GM18870 (cell line): ENCODE measurements around the gene BNC2.

Experiments
- ATAC-seq: cut with Tn5 transposase; IDR thresholded peaks from one replicate; pipeline ENCODE4 v1.9.1; 2021; ENCODE audit warnings: moderate library complexity; ENCODE audit not compliant: unreplicated experiment

Gene BNC2

DNA sequence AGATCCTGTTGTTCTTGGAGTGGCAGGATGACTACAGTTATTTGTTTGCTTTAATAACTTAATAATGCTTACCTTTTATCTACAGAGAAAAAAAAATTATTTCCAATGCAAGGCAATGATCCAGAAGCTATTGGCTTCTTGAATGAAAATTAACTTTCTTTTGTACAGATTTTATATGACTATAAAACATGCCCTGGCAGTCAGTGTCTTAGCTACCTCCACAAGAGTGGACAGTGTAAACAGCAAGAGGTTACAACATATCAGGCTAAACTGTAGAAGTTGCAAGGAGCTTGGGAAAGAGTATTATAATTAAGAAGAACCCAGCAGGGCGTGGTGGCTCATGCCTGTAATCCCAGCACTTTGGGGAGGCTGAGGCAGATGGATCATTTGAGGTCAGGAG is 49.1 kb downstream of the BNC2 start:
- ATAC-seq: no peak

DNA sequence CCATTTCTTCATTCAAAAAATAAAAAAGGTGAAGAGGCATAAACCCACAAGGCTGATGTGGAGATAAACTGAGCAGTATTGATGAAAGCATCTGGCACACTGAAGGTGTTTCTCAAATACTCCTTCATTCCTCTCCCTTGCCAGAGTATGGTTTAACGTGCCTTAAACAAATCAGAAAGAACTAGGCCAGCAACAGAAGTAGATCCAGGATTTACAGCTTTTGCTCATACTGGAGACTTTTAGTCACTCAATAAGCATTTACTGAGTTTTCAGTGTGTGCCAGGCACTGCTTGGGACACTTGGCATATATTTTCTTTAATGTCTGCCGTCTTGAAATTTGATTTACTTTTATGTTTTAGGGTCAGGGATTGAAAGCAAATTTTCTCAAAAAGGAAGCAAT is 53.0 kb downstream of the BNC2 start:
- ATAC-seq: no peak

DNA sequence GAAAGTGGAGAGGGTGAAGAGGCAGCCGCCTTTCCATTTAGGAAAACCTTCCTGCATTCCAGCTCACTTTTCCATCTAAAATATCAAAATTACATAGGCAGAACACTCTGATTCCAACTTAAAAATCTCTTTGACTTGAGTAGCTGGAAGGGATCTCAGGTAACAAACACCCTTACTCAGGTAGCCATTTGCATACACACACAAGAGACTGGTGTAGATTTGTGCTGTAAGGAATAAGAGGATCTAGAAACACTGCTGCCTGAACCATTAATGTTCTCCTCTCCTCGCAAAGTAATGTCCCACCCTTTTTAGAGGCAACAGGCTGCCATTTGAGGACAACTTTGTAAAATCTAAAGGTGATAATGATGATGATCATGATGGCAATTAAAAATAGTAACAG is 53.5 kb downstream of the BNC2 start:
- ATAC-seq: no peak

DNA sequence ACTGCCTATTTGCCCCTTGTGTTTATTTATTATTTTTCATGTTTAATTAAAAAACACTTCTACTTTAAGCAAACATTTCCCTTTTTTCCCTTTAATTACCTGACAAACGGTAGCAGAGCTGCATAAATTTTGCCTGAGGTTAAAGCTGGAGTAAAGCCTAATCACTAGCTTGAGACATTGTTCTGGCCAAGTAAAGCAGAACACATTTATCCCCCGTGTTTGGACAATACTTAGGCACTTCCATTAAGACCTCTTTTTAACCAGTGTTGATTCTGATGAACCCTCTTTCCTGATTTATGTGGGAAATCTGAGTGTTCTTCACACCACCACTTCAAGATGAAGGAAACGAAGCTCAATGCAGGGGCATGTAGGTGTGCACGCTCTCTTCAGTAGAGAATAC is 54.5 kb downstream of the BNC2 start:
- no peak for ATAC-seq

DNA sequence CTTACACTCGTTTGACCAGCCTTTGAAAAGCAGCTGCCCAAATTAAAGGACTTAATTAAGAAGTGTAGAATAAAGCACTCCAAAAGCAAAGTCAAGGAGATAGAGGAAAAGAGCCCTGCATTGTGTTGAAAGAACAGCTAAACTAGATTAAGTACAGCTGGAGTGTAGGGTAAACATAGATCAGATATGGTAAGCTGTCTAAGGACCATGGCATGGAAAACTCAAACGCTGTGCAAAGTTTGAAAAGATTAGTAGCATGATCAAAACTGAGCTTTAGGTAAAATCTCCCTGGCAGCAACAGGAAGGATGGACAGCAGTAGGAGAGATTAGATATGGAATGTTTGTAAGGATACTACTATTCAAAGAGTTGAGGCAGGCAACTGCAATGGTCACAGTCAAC is 55.4 kb downstream of the BNC2 start:
- no peak for ATAC-seq

DNA sequence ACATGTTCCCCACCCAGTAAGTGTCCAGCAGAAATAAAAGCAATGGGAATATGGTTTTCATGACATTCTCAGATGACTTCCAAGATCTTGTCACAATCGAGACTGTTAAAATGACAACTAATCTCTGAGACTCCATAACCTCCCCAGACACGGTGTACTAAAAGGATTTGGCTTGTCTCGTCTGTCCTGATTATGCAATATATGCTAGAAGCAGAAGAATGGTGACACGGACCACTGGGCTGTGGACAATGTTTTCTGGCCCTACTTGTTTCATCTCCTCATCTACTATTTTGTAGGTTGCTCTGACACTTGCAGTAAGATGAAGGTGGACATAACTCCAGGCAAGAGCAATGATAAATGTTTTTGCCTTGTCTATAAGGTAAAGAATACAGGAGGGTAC is 56.6 kb downstream of the BNC2 start:
- no peak for ATAC-seq

DNA sequence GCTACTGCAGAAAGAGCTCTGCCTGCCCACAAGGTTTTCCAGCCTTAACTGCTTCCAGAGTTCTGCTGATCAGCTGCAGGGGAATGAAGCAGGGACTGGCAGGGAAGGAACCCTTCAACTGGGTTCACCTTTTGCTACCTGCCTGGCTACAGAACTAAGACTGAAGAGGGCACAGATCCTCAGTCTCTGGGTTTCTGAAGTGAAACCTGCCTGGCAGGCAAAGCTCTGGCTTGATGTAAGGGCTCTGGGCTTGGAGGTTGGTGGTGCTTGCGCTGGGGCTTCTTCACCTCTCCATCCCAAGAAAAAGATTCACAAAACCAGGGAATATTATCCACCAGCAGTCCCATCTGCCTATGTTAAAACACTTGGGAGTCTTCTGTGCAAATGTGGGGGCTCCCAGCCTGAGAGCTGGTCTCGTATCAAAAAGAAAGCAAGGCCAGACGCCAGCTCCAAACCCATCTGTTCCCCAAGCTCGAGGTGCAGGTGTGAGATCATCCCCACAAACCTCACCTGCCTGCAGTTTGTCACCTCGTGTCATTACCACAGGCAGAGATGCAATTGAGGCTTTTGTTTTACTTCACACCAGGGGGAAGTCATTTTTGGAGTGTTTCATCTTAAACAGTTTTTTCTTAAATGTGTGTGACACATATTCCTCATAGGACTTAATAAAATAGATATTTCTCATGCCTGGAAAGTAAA is 58.3 kb downstream of the BNC2 start:
- ATAC-seq: no peak

DNA sequence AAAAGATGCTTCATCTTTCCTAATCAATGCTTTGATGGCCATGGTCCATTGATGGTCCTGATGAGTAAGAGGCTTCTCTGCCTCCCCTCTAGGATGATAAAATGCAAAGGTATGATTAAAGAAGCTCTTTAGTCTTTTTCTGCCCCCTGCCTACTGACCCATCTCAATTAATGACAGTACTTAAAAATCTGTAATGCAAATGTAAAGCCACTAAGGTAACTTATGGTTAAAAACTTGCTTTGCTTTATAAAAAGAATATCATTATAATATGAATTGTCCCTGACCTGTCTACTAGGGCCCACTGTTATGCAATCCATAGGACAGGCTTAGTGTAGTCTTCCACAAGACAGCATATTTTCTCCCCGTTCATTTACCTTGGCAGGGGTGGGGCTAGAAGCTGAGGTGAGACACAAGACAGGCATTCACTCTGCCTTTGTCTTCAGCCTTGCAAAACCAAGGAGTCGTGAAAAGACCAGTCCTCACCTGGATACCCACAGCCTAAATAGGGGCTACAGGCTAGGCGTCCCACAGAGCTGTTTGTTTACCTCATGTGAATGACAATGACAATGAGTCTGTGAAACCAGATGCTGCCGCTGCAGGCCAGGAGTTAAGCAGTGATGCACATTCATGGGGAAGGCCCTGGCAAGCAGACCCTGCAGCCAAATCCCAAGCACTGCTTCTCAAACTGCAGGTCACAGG is 60.4 kb downstream of the BNC2 start:
- ATAC-seq: no peak

DNA sequence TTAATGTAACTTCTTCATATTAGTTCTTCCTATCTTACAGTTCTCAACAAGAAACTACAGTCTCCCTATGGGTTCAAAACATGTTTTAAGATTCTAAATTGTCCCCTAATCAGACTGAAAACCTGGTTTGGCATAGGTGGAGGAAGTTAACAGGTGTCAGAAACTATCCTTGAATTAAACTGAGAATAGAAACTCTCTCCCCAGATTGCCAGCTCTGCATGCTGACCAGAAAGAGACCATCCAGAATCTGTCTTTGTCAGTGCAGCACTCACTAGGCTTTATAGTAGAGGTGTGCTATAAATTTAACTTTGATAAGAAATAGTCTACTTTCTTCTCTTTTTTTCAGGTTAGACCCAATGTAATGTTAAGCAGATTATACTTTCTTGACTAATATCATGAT is 63.8 kb downstream of the BNC2 start:
- ATAC-seq: no peak

DNA sequence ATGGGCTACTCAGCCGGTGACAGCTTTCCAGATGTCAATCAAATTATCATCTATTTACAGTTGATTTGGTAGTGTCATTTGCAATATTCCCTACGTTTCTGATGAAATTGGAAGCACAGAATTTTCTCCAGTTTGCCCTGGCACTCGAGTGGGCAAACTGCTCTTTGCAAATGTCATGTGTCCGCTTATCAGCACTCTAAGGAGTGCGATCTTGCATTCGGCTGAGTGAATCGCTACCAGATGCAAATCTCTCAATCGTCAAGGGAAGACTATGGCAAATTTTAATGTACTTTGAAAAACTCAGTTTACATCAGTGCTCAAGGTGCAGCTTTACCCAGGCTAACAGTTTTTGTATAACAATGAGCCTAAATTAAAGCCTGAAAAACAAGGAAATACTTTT is 66.8 kb downstream of the BNC2 start:
- ATAC-seq: no peak

DNA sequence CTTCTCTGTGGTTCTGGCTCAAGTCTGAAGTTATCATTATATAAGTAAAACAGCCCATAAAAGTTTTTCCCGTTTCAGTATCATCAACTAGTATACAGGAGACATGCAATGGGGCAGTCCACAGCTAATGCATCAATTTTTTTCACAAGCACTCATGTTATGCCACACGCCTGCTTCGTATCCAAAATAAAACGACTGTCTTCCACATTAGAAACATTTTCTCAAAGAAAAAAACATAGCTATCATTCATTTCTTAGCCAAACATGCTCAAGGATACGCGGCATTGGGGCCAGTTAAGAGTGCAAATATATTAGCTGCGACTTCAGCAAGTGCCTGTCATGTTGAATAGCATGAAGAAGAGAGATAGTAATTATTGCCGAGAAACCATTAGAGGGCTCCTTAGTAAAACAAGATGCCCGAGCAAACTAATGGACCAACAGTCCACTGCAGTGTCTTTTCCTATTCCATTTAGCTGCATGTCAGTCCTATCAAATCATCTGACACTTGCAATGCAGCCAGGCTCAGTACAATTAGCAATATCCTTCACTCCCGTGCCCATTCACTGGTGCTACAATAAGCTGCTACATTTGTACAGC is 68.5 kb downstream of the BNC2 start:
- ATAC-seq: no peak

DNA sequence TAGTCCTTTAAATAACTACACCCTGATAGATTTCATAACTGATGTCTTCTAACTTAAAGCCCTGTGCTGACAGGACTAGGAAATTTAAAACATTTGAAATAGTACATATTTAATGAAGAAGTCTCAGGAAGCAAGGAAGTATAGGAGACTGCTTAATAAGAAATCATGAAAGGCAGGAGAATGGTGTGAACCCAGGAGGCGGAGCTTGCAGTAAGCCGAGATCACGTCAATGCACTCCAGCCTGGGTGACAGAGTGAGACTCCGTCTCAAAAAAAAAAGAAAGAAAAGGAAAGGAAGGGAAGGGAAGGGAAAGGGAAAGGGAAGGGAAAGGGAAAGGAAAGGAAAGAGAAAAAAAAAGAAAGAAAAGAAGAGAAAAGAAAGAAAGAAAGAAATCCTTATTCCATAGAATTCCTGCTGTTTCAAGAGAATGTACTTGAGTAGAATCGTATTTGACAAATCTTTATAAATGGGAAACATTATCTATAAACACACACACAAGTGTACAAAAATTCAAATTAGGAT is 74.1 kb downstream of the BNC2 start:
- ATAC-seq: no peak

DNA sequence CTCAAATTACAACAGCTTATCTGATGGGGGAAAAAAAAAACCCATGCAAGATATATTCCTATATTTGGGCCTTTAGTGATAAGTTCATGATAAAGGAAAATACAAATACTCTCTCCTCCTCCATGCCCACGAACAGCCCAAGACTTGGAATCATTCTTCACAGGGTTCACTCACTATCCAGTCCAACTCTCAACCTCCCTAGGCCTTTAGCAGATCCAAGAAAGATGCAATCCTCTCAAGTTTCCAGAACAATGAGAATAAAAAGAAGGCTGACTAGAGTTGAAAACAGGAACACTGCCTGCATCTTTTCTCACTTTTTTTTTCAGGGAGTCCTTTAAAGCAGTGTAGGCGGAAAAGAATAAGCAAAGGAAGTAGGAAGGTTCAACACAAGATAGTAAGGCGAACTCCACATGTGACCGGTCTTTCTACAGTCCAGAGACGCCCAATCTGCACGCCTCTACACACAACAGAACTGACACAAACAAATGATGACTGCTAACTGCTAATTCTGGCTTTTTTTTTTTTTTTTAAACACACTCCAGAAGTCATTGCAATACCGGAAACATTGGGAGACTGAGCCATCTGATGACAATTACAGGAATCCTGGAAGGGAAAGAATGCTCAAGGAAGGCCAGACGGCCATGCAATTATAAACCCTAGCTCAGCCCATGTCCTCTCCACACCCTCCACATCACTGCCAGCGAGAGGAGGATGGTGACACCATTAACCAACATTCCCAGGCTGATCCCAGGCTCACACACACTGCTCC is 75.4 kb downstream of the BNC2 start:
- no peak for ATAC-seq

DNA sequence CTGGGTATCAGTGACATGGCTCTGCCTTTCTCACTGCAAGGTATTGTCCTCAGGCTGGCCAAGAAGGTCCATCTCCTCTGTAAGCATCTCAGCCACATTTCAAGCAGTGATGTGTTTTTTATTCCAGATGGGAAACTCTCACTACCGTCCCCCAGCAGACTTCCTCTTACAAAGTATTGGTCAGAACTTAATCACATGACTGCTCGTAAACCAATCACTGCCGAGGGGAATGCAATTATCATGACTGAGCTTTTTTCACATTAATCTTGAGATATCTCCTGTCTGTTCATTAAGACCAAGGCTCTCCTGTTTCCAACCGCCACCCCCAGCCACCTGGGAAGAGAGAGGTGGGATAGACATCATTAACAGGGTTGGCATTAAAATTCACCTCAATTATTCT is 76.4 kb downstream of the BNC2 start:
- no peak for ATAC-seq

DNA sequence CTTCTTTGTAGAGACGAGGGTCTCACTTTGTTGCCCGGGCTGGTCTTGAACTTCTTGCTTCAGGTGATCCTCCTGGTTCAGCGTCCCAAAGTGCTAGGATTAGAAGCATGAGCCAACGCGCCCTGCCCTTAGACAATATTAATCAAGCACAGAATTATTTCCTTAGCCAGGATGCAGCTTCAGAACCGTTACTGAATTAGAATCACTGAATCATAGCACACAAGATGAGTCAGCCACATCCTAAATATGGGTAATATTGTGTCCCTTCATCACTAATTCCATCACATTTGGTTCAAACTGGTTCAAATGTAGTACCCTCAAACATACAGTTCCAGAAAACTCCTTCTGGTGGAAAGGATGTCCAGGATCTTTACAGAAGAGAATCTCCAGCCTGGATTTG is 82.7 kb downstream of the BNC2 start:
- ATAC-seq: no peak

DNA sequence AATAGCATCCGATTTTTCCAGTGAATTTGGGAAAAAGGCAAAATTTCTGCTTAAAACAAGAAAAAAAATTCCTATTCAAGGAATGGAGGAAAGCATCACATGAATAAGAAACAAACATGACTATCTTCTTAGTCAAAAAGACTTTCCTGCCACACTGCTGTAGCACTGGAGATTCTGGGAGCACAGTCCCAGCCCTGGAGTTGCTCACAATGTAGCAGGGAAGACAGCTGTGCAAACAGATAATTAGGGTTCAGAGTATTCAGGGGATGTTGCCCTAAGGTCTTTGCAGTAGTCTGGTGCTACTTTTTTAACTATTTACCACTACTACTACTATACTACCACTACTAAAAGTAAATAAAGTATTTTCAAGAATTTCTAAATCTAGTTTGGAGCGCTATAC is 86.5 kb downstream of the BNC2 start:
- no peak for ATAC-seq

DNA sequence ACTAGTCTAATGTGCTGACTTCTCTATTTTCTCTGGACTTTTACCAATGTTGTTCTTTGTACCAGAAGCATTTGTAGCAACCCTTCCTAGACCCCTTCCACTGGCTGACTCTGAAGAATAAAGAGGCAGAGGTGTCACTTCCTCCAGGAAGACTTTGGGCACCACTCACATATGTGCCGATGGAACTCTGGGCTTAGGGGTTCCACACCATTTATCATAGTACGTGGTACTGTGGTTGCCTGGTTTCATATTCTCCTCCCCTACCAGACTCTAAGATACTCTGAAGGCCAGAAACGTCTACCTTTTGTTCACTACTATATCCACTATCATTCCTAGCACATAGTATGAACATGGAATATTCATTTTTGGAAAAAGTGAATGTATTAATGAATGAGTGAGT is 88.0 kb downstream of the BNC2 start:
- ATAC-seq: no peak

DNA sequence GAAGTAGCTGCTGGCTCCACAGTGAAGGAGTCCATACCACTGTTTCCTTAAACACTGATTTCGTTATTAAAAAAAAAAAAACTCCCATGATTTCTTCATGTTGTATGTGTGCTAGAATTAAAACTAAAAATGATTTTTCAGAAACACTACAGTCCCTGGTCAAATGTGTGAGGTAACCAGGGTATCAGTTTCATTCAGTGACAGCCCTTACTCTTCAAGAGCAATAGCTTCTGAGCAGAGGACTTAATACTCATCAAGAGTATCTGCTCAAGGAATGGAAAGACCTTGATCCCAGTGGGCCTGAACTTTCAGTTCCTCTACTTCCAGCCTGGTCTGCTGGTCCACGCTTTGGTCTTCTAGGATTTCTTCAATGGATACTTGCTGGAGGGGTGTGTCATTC is 95.1 kb downstream of the BNC2 start:
- ATAC-seq: no peak

DNA sequence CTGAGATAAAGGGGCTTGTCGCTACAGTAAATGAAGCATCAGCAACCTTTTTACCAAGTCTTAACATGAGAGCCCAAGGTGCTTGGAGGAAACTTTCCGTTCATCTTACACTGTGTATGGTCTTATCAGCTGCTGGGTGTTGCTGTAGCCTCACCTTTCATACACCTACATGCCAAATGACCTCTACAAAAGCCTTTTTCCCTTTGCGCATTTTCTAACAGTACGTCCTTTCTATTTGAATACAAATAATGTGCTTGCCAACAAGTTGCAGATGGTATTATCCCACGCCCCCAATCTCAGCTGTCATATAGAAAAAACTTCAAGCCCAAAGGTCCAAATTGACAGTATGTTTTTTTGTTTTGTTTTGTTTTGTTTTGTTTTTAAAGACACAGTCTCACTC is 96.9 kb downstream of the BNC2 start:
- ATAC-seq: no peak

DNA sequence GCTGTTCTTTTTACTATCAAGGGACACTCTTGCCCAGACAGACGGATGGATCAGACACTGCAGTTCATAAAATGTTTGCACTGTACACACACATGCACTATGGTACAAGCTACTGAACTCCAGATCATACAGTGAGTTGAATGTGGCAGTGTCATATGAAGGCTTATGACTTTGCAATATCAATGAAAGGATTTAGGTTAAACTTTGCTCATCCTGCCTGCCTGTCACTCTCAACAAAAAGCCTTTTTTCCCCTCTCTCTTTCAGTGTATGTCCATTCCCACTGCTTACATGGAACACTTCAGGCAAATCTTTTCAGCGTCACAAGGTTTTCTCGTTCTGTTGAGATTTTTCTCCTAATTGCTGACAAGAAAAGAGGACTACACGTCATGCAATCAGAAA is 97.4 kb downstream of the BNC2 start:
- no peak for ATAC-seq

DNA sequence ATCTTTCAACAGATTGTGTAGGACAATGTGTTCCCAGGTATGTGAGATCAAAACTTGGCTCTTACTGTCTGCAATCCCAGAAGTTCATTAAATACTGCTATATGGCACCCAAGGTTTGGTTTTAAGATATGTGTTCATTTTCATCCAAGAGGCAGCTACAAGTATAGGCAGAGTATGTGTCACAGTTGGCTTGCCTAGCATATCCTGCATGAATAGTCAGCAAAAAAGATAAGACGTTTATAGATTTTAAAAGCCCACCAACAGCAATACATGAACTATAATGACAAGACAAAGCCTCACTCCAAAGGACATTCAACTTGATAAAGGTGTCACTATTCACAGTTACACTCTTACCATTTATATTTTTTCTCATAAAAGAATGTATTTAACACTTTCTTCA is 99.1 kb downstream of the BNC2 start:
- ATAC-seq: no peak

DNA sequence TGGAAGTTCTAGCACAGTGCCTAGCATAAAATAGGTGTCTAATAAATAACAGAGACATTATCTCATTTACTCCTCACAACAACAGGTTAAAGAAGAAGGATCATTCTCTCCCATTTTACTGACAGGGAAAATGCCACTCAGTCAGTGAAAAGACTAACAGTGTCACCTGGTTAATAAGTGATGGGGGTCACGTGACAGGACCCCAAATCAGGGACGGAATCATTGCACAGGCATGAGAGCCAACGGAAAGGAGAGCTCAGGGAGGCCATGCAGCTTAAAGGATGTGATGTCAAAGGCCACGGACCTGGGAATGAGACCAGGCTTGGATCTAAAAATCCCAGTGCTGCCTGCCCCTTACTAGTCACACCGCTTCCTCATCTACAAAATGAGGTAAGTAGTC is 101.2 kb downstream of the BNC2 start:
- no peak for ATAC-seq
